GM12878 (cell line): ENCODE measurements around the gene DFFA. TPM values are rescaled to one million over a fixed set of nuclear protein-coding genes. Genes with fewer than 3 reads are reported as not detected.
A peak's percentile ranks its signal among the peaks of the same experiment; 100 is the strongest.

Experiments used
- ATAC-seq: fragments of 200-7000 bp; cut with Tn5 transposase; 3 replicates; pipeline ENCODE4 v1.9.1; 2020; ENCODE audit warnings: mild to moderate bottlenecking, moderate library complexity
- BruUV-seq: library from RNA; stranded (reverse); fragments of 400-500 nt; replicated peaks from 2 replicates; lab custom pipeline; 2021; lab: Mats Ljungman, UMichigan
- CTCF ChIA-PET: fragments of 300-600 bp; sonication (Branson Sonifier 250); formaldehyde crosslinking; extraction: SDS; loops from one replicate; lab custom pipeline; 2021; ENCODE audit warnings: inconsistent platforms; lab: Yijun Ruan, JAX
- POLR2A ChIA-PET: fragments of 350-600 bp; formaldehyde crosslinking; extraction: SDS; loops from one replicate; lab custom pipeline; 2021; ENCODE audit warnings: inconsistent platforms; lab: Charles Lee
- RAD21 ChIA-PET: fragments of 300-600 bp; sonication (Branson Sonifier 250); formaldehyde crosslinking; loops from one replicate; lab custom pipeline; 2023; ENCODE audit warnings: antibody characterized with exemption; ENCODE audit not compliant: unreplicated experiment; lab: Charles Lee
- SMC1A ChIA-PET: fragments of 300-600 bp; sonication (Branson Sonifier 250); formaldehyde crosslinking; loops from one replicate; lab custom pipeline; 2023; ENCODE audit not compliant: unreplicated experiment, uncharacterized antibody; lab: Charles Lee
- DNase-seq: peaks from one replicate; pipeline ENCODE4 v3.0.0-alpha.2; 2011; ENCODE audit warnings: low read depth, low spot score
- FAIRE-seq: peaks from 3 replicates; lab custom pipeline; 2011; peaks lifted over from hg19 to GRCh38; lab: Jason Lieb, UNC
- H2AFZ ChIP-seq: 2 replicates; pipeline ENCODE4 v1.6.0; 2011; ENCODE audit warnings: low read depth, low read length, control low read depth; ENCODE audit not compliant: control insufficient read depth
- H3K27ac ChIP-seq: 2 replicates; pipeline ENCODE4 v1.5.1; 2011; ENCODE audit warnings: control low read depth; ENCODE audit not compliant: control insufficient read depth, insufficient read depth
- H3K27me3 ChIP-seq, 2 experiments: replicated peaks in 1 of 2; 2 replicates each; pipeline versions ENCODE4 v1.6.0 to v1.6.1; 2011; ENCODE audit warnings: low read length in 1 of 2; ENCODE audit not compliant: control insufficient read depth in 2 of 2, insufficient read depth in 2 of 2
- H3K36me3 ChIP-seq, 2 experiments: 2 replicates each; pipeline ENCODE4 v1.5.1; 2011; ENCODE audit warnings: low read length in 1 of 2; ENCODE audit not compliant: control insufficient read depth in 2 of 2, insufficient read depth in 2 of 2
- H3K4me1 ChIP-seq: 2 replicates; pipeline ENCODE4 v1.6.1; 2011; ENCODE audit warnings: mild to moderate bottlenecking, low read length, moderate library complexity, mixed read lengths; ENCODE audit not compliant: control insufficient read depth, insufficient read depth
- H3K4me2 ChIP-seq: 2 replicates; pipeline ENCODE4 v1.6.0; 2011; ENCODE audit warnings: control low read depth; ENCODE audit not compliant: control insufficient read depth, insufficient read depth
- H3K4me3 ChIP-seq: fragments of 200-600 bp; sonication (generic); 2 replicates; pipeline ENCODE4 v1.5.1; 2016
- H3K79me2 ChIP-seq: 2 replicates; pipeline ENCODE4 v1.6.0; 2011; ENCODE audit warnings: low read length; ENCODE audit not compliant: control insufficient read depth, insufficient read depth
- H3K9ac ChIP-seq: 2 replicates; pipeline ENCODE4 v1.8.0; 2011; ENCODE audit warnings: low read length, control low read depth, mixed read lengths; ENCODE audit not compliant: control insufficient read depth, insufficient read depth
- H3K9me3 ChIP-seq: replicated peaks from 3 replicates; pipeline ENCODE4 v1.5.1; 2011; ENCODE audit warnings: mild to moderate bottlenecking, low read length; ENCODE audit not compliant: control insufficient read depth, insufficient read depth
- H4K20me1 ChIP-seq: 2 replicates; pipeline ENCODE4 v1.6.0; 2011; ENCODE audit not compliant: control insufficient read depth, insufficient read depth
- CREB1 ChIP-seq: IDR thresholded peaks from 2 replicates; pipeline ENCODE4 v1.6.1; 2012; ENCODE audit warnings: low read depth, mild to moderate bottlenecking, inconsistent platforms
- CREM ChIP-seq: IDR thresholded peaks from 2 replicates; pipeline ENCODE4 v1.6.1; 2014; ENCODE audit warnings: antibody characterized with exemption, low read depth
- ETV6 ChIP-seq, 2 experiments: fragments of 450-650 bp in 1 of 2; IDR thresholded peaks in 1 of 2; conservative IDR thresholded peaks in 1 of 2; 2 replicates each; pipeline ENCODE4 v1.6.1; 2014; ENCODE audit warnings: antibody characterized with exemption in 1 of 2, borderline replicate concordance in 1 of 2, low read depth in 1 of 2, mild to moderate bottlenecking in 1 of 2, moderate library complexity in 1 of 2
- HDAC6 ChIP-seq: fragments of 200-600 bp; sonication (generic); IDR thresholded peaks from one replicate; pipeline ENCODE4 v1.8.0; 2017; ENCODE audit warnings: antibody characterized with exemption; ENCODE audit not compliant: unreplicated experiment
- KAT2A ChIP-seq: conservative IDR thresholded peaks from 2 replicates; pipeline ENCODE4 v1.6.1; 2011; ENCODE audit warnings: low read depth, low read length; ENCODE audit not compliant: control insufficient read depth
- NFXL1 ChIP-seq: fragments of 450-650 bp; IDR thresholded peaks from 2 replicates; pipeline ENCODE4 v1.6.1; 2017; ENCODE audit warnings: antibody characterized with exemption, mild to moderate bottlenecking, borderline replicate concordance
- PAX5 ChIP-seq: IDR thresholded peaks from 2 replicates; pipeline ENCODE4 v1.6.1; 2011; ENCODE audit warnings: low read depth, low read length, borderline replicate concordance
- RAD21 ChIP-seq: IDR thresholded peaks from 2 replicates; pipeline ENCODE4 v1.6.1; 2011; ENCODE audit warnings: mild to moderate bottlenecking, low read depth, low read length, moderate library complexity; ENCODE audit not compliant: insufficient read depth
- SIN3A ChIP-seq: IDR thresholded peaks from 2 replicates; pipeline ENCODE4 v1.6.1; 2012; ENCODE audit warnings: low read depth, low read length, improper control_type of control experiment
- SREBF1 ChIP-seq: IDR thresholded peaks from 2 replicates; pipeline ENCODE4 v1.6.1; 2012; ENCODE audit warnings: mild to moderate bottlenecking, low read length
- TBL1XR1 ChIP-seq: IDR thresholded peaks from 2 replicates; pipeline ENCODE4 v1.6.1; 2012; ENCODE audit warnings: low read depth, low read length, improper control_type of control experiment
- ZNF622 ChIP-seq: fragments of 450-650 bp; IDR thresholded peaks from 2 replicates; pipeline ENCODE4 v1.6.1; 2017; ENCODE audit warnings: mild to moderate bottlenecking, inconsistent platforms
- WGBS: methylation state at CpG from one replicate; pipeline ENCODE4 v1.1.6; 2016; ENCODE audit warnings: low lambda C conversion rate; ENCODE audit not compliant: insufficient replicate concordance, insufficient coverage; ENCODE audit errors: missing lambda C conversion rate; 5-methylcytosine and 5-hydroxymethylcytosine counted together
- in situ Hi-C: fragments of 300-500 bp; cut with MboI; formaldehyde crosslinking; loops from 9 replicates; pipeline ENCODE4 v1.14.3; 2018; ENCODE audit warnings: mixed read lengths
- intact Hi-C: fragments of 100-400 bp; cut with micrococcal nuclease; formaldehyde crosslinking; loops from one replicate; pipeline ENCODE4 v1.14.2; 2022; ENCODE audit not compliant: unreplicated experiment
- polyA plus RNA-seq, 11 experiments: library from polyadenylated mRNA; depleted of rRNA in 4 of 11; unstranded in 6 of 11; stranded (reverse) in 5 of 11; fragments of >200 nt; fragmentation: Nextera tagmentation in 4 of 11; fragmentation: Illumina TruSeq in 1 of 11; extraction: Ambion mirVana in 4 of 11; extraction: Trizol in 1 of 11; gene quantifications; 1 replicate in 1 of 11; 2 replicates in 10 of 11; pipeline versions ENCODE4 v1.2.1 to v1.2.3, GENCODE V29; 2011 to 2016; ENCODE audit warnings: inconsistent platforms in 2 of 11, missing spikeins in 2 of 11, low read depth in 1 of 11
- total RNA-seq, 4 experiments: library from RNA; depleted of rRNA in 3 of 4; stranded (reverse); fragments of >200 nt in 3 of 4; fragmentation: Illumina TruSeq in 1 of 4; extraction: Trizol in 1 of 4; gene quantifications; 2 replicates each; pipeline versions ENCODE4 v1.2.1 to v1.2.3, GENCODE V29; 2013 to 2021
- TF ChIP-seq, protein P1 (sequence below): fragments of 450-650 bp; IDR thresholded peaks from 2 replicates; pipeline ENCODE4 v1.6.1; 2017; ENCODE audit warnings: borderline replicate concordance

DFFA gene
- total and polyA plus RNA-seq, 10 of the 15 experiments (the other 5 are each of a cell fraction or from before 2014, with no cell fraction given) = 37.4 to 83.8 (median 52.4) TPM

DNA sequence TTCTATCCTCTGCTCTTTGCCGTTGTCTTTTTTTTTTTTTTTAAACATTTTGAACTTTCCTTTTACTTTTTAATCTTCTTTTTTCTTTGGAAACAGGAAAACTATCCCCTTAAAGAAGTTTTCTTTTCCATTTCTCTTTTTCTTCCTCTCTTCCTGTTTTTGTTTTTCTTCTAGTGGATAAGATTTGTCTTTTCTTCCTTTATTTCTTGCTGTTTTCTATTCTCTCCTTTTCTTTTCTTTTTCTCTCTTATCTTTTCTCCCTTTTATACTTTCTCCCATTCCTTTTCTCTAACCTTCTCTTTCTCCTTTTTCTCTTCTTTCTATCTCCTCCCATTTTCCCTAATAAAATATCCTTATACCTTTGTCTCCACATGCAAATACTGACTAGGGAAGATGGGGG, 48.6 kb upstream of the DFFA start:
- no TSS peak for BruUV-seq
- 0 out of 2 replicates have a peak overlapping the region, but pooled peaks have one; percentile 14 for H3K27ac ChIP-seq
- intact Hi-C loops = no loop called here
- no peak overlapping the region for H2AFZ ChIP-seq
- 88% methylated on average over 1 of the region's 1 CpG for WGBS
- CTCF ChIA-PET = interaction anchor here (1.9 to 5.2 kb wide), 3 partner anchors 7 to 26 kb away, joined by 5 to 46 read pairs (median 7); no protein-coding TSS in a partner anchor
- no peaks in the 10 kb centered on the region for H3K9me3 ChIP-seq
- H3K36me3 ChIP-seq = peaks cover 5 to 8% of the 10 kb centered on the region in 2 experiments; a peak in 3 of 4 replicates
- no peaks in the 10 kb centered on the region for H3K27me3 ChIP-seq
- no peak overlapping the region for H3K4me2 ChIP-seq
- SMC1A ChIA-PET = interaction anchor here (2.2 to 3.2 kb wide), 2 partner anchors 10 to 13 kb away, joined by 6 to 9 read pairs; no protein-coding TSS in a partner anchor
- FAIRE-seq (no peak), ATAC-seq (no peak), DNase-seq (no peak)
- H3K4me1 ChIP-seq = peaks cover 11% of the 10 kb centered on the region
- no peak overlapping the region for H3K9ac ChIP-seq
- H4K20me1 ChIP-seq = no peaks in the 10 kb centered on the region
- TF ChIP-seq KAT2A (no peak), RAD21 (no peak), CREM (no peak), NFXL1 (no peak), PAX5 (no peak)
- TF ChIP-seq, all 136 proteins: peak for 0
- H3K4me3 ChIP-seq = no peak overlapping the region
- ChIA-PET RAD21 (interaction anchor here (1.7 to 1.8 kb wide), 2 partner anchors 10 to 13 kb away, joined by 5 to 6 read pairs; no protein-coding TSS in a partner anchor), POLR2A (no interaction called here)
- H3K79me2 ChIP-seq = peaks cover 18% of the 10 kb centered on the region
- in situ Hi-C loops = no loop called here

DNA sequence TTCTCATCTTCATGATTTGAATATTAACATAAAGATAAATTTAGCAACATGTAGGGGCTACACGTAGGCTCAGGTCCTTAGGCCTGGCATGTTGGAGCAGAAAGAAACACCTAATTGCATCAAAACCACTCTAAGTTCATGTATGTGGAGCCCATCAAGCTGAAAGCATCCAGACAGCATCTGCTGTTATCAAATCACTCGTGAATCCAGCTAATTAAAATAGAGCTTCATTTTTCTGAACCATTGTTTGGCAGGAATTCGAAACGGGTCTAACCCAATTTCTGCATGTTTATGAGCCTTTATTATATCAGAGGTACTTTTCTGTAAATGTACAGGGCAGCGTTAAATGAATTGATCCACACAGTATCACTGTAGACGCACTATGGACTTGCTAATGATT, 48.2 kb upstream of the DFFA start:
- no peaks in the 10 kb centered on the region; the same call in 1 of the 2 replicates for H4K20me1 ChIP-seq
- peaks cover 22% of the 10 kb centered on the region for H3K79me2 ChIP-seq
- H3K4me2 ChIP-seq = no peak overlapping the region
- H3K4me3 ChIP-seq = no peak overlapping the region
- no peak overlapping the region for H3K9ac ChIP-seq
- H3K4me1 ChIP-seq = peaks cover 16% of the 10 kb centered on the region
- CTCF ChIA-PET = interaction anchor here (0.9 to 5.2 kb wide), 4 partner anchors 10 to 25 kb away, joined by 3 to 46 read pairs (median 4); no protein-coding TSS in a partner anchor
- POLR2A ChIA-PET = no interaction called here
- RAD21 ChIA-PET = interaction anchor here (1.7 to 1.8 kb wide), 2 partner anchors 9 to 13 kb away, joined by 5 to 6 read pairs; no protein-coding TSS in a partner anchor
- no TSS peak for BruUV-seq
- DNase-seq (no peak), FAIRE-seq (no peak), ATAC-seq (no peak)
- in situ Hi-C loops = no loop called here
- H3K9me3 ChIP-seq = no peaks in the 10 kb centered on the region
- SMC1A ChIA-PET = interaction anchor here (0.8 to 3.2 kb wide), 3 partner anchors 10 to 171 kb away, joined by 3 to 9 read pairs (median 6); no protein-coding TSS in a partner anchor
- no peak for TF ChIP-seq HDAC6
- TF ChIP-seq ETV6 (conservative IDR thresholded peaks at IDR 0.05 in 1 of 2, IDR thresholded peaks at IDR 0.05 in 1 of 2; ENCODE audit: borderline replicate concordance in 1 of 2, low read depth in 1 of 2) = no peak
- no peak for TF ChIP-seq SIN3A
- TF ChIP-seq, protein P1, sequence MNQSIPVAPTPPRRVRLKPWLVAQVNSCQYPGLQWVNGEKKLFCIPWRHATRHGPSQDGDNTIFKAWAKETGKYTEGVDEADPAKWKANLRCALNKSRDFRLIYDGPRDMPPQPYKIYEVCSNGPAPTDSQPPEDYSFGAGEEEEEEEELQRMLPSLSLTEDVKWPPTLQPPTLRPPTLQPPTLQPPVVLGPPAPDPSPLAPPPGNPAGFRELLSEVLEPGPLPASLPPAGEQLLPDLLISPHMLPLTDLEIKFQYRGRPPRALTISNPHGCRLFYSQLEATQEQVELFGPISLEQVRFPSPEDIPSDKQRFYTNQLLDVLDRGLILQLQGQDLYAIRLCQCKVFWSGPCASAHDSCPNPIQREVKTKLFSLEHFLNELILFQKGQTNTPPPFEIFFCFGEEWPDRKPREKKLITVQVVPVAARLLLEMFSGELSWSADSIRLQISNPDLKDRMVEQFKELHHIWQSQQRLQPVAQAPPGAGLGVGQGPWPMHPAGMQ = no peak
- TF ChIP-seq TBL1XR1 = no peak
- no peak for TF ChIP-seq ZNF622
- TF ChIP-seq RAD21 = no peak
- TF ChIP-seq CREB1 = no peak
- TF ChIP-seq SREBF1 = no peak
- H3K27ac ChIP-seq = no peak overlapping the region
- peaks cover 5 to 8% of the 10 kb centered on the region in 2 experiments; a peak in 3 of 4 replicates for H3K36me3 ChIP-seq
- intact Hi-C loops = no loop called here
- WGBS = 80% methylated on average over 6 of the region's 6 CpGs
- H3K27me3 ChIP-seq = no peaks in the 10 kb centered on the region
- H2AFZ ChIP-seq = no peak overlapping the region
